CD14-positive monocyte (primary cell): ENCODE measurements around the gene HOXD1. TPM values are rescaled to one million over a fixed set of nuclear protein-coding genes. Genes with fewer than 3 reads are reported as not detected.

Experiments used
- DNase-seq, 3 donors: peaks; one replicate each; pipeline ENCODE4 v3.0.0-alpha.2; 2011 to 2022
- H2AFZ ChIP-seq: 2 replicates; pipeline ENCODE4 v1.6.0; 2012; ENCODE audit warnings: mild to moderate bottlenecking, low read depth, low read length, inconsistent platforms; ENCODE audit not compliant: insufficient read depth, poor library complexity, severe bottlenecking
- H3K27ac ChIP-seq, 2 donors: 1 replicate in 1 of 2; 2 replicates in 1 of 2; pipeline ENCODE4 v1.5.1; 2012 to 2013; ENCODE audit warnings: low read length in 2 of 2, control low read depth in 1 of 2, inconsistent platforms in 1 of 2, low read depth in 1 of 2, mild to moderate bottlenecking in 1 of 2
- H3K27me3 ChIP-seq, 2 donors: one replicate each; pipeline versions ENCODE4 v1.6.0 to v1.6.1; 2011 to 2013; ENCODE audit warnings: low read length in 2 of 2; ENCODE audit not compliant: control insufficient read depth in 2 of 2, insufficient read depth in 2 of 2
- H3K36me3 ChIP-seq, 2 donors: replicated peaks in 1 of 2; 1 replicate in 1 of 2; 2 replicates in 1 of 2; pipeline versions ENCODE4 v1.5.1 to v1.6.1; 2012 to 2013; ENCODE audit warnings: low read length in 2 of 2, control low read depth in 1 of 2, inconsistent platforms in 1 of 2, mild to moderate bottlenecking in 1 of 2; ENCODE audit not compliant: insufficient read depth in 2 of 2, control insufficient read depth in 1 of 2
- H3K4me1 ChIP-seq, 2 donors: 1 replicate in 1 of 2; 2 replicates in 1 of 2; pipeline versions ENCODE4 v1.5.1 to v1.6.1; 2012 to 2013; ENCODE audit warnings: low read length in 2 of 2, control low read depth in 1 of 2, inconsistent platforms in 1 of 2, mild to moderate bottlenecking in 1 of 2, moderate library complexity in 1 of 2; ENCODE audit not compliant: insufficient read depth in 2 of 2, control insufficient read depth in 1 of 2
- H3K4me2 ChIP-seq: replicated peaks from 2 replicates; pipeline ENCODE3; 2012; ENCODE audit warnings: low read length, moderate library complexity, mild to moderate bottlenecking; ENCODE audit not compliant: poor library complexity, severe bottlenecking; ENCODE audit errors: extremely low read depth
- H3K4me3 ChIP-seq, 3 experiments: fragments of 200-600 bp in 1 of 3; sonication (generic) in 1 of 3; replicated peaks in 1 of 3; 1 replicate in 2 of 3; 2 replicates in 1 of 3; pipeline ENCODE4 v1.5.1; 2011 to 2013; ENCODE audit warnings: low read length in 3 of 3, mild to moderate bottlenecking in 3 of 3, control low read depth in 2 of 3, low read depth in 2 of 3, inconsistent platforms in 1 of 3, moderate library complexity in 1 of 3
- H3K79me2 ChIP-seq: 2 replicates; pipeline ENCODE4 v1.6.0; 2012; ENCODE audit warnings: mild to moderate bottlenecking, control low read depth, inconsistent platforms, low read length, moderate library complexity; ENCODE audit not compliant: insufficient read depth
- H3K9ac ChIP-seq: 2 replicates; pipeline ENCODE4 v1.6.0; 2017; ENCODE audit warnings: low read length, mild to moderate bottlenecking; ENCODE audit not compliant: insufficient read depth, poor library complexity, severe bottlenecking
- H3K9me3 ChIP-seq, 2 donors: replicated peaks in 1 of 2; 1 replicate in 1 of 2; 2 replicates in 1 of 2; pipeline versions ENCODE4 v1.5.1 to v1.6.1; 2012 to 2013; ENCODE audit warnings: low read length in 2 of 2, control low read depth in 1 of 2; ENCODE audit not compliant: control insufficient read depth in 1 of 2, insufficient read depth in 1 of 2
- H4K20me1 ChIP-seq: 2 replicates; pipeline ENCODE4 v1.6.0; 2012; ENCODE audit warnings: mild to moderate bottlenecking, low read length, control low read depth, moderate library complexity; ENCODE audit not compliant: insufficient read depth
- H3K27ac Mint-ChIP-seq, 7 donors: one replicate each; pipeline ENCODE4 v1.8.0; 2020; ENCODE audit warnings: mild to moderate bottlenecking in 7 of 7, mixed read lengths in 7 of 7, moderate library complexity in 6 of 7, inconsistent platforms in 2 of 7
- H3K27me3 Mint-ChIP-seq, 3 donors: one replicate each; pipeline ENCODE4 v1.8.0; 2021 to 2022; ENCODE audit warnings: low read depth in 3 of 3, mild to moderate bottlenecking in 3 of 3, mixed read lengths in 3 of 3, moderate library complexity in 3 of 3, inconsistent platforms in 1 of 3
- H3K36me3 Mint-ChIP-seq, 2 donors: one replicate each; pipeline ENCODE4 v1.8.0; 2020; ENCODE audit warnings: mixed read lengths in 2 of 2, inconsistent platforms in 1 of 2, mild to moderate bottlenecking in 1 of 2
- H3K4me1 Mint-ChIP-seq: one replicate; pipeline ENCODE4 v1.8.0; 2020; ENCODE audit warnings: mild to moderate bottlenecking, mixed read lengths
- H3K4me3 Mint-ChIP-seq, 2 donors: one replicate each; pipeline ENCODE4 v1.8.0; 2020; ENCODE audit warnings: mild to moderate bottlenecking in 2 of 2, mixed read lengths in 2 of 2, moderate library complexity in 1 of 2
- H3K9me3 Mint-ChIP-seq, 7 donors: one replicate each; pipeline ENCODE4 v1.8.0; 2020 to 2022; ENCODE audit warnings: mixed read lengths in 7 of 7, mild to moderate bottlenecking in 6 of 7, moderate library complexity in 6 of 7, inconsistent platforms in 2 of 7
- CTCF ChIP-seq: fragments of 200-600 bp; IDR thresholded peaks from one replicate; pipeline ENCODE4 v1.8.0; 2022; ENCODE audit warnings: antibody characterized with exemption, mild to moderate bottlenecking
- WGBS: methylation state at CpG from one replicate; pipeline ENCODE4 v1.1.5; 2013; ENCODE audit warnings: missing lambda C conversion rate; ENCODE audit not compliant: insufficient coverage; 5-methylcytosine and 5-hydroxymethylcytosine counted together
- intact Hi-C, 2 donors: fragments of 100-400 bp; cut with micrococcal nuclease; formaldehyde crosslinking; loops; one replicate each; pipeline versions ENCODE4 v1.15.0 to v1.15.1; 2023
- polyA plus RNA-seq, 3 donors: library from polyadenylated mRNA; depleted of rRNA in 1 of 3; unstranded in 2 of 3; stranded (reverse) in 1 of 3; fragments of 300-500 nt in 2 of 3; fragments of >200 nt in 1 of 3; fragmentation: Illumina TruSeq in 2 of 3; gene quantifications; 1 replicate in 2 of 3; 2 replicates in 1 of 3; pipeline ENCODE4 v1.2.3, GENCODE V29; 2012 to 2021

Gene HOXD1
- polyA plus RNA-seq, 3 donors: not detected

- Histone ChIP-seq H3K4me1 (no peaks in the 10 kb centered on the region), H3K36me3 (no peaks in the 10 kb centered on the region), H4K20me1 (no peaks in the 10 kb centered on the region), H3K27ac (no peak overlapping the region), H3K79me2 (no peaks in the 10 kb centered on the region), H3K9me3 (peaks cover 0 to 34% of the 10 kb centered on the region in 2 donors), H3K4me3 (no peak overlapping the region), H3K4me2 (no peak overlapping the region), H2AFZ (no peak overlapping the region), H3K9ac (no peak overlapping the region), H3K27me3 (peaks cover 87 to 100% of the 10 kb centered on the region in 2 donors)
- Mint-ChIP-seq H3K4me1 (peaks cover 3% of the 10 kb centered on the region), H3K27ac (no peak overlapping the region), H3K4me3 (peak overlapping the region in 1 of 2 donors; percentile 80), H3K9me3 (peaks cover 0 to 34% (median 15%) of the 10 kb centered on the region in 7 donors), H3K27me3 (peaks cover 92 to 100% (median 100%) of the 10 kb centered on the region in 3 donors), H3K36me3 (no peaks in the 10 kb centered on the region)
- no peak for DNase-seq
- TF ChIP-seq CTCF: no peak
- intact Hi-C loops: no loop called here
- WGBS: 9% methylated on average over 39 of the region's 60 CpGs
Observed at GRCh38 chr2:176172007-176172894, 16.2 kb upstream of the HOXD1 start.

GRCh38 chr2:176172895-176173566 lies 15.4 kb upstream of the HOXD1 start:
- Mint-ChIP-seq H3K4me1 (peaks cover 5% of the 10 kb centered on the region), H3K4me3 (peak overlapping the region in 1 of 2 donors; percentile 76), H3K27ac (no peak overlapping the region), H3K27me3 (peaks cover 91 to 100% (median 100%) of the 10 kb centered on the region in 3 donors), H3K9me3 (peaks cover 0 to 34% (median 12%) of the 10 kb centered on the region in 7 donors), H3K36me3 (no peaks in the 10 kb centered on the region)
- 17% methylated on average over 1 of the region's 14 CpGs for WGBS
- H3K9ac ChIP-seq: no peak overlapping the region
- no peaks in the 10 kb centered on the region for H4K20me1 ChIP-seq
- H3K4me3 ChIP-seq: no peak overlapping the region
- DNase-seq: no peak
- no peak overlapping the region for H3K27ac ChIP-seq
- H3K27me3 ChIP-seq: peaks cover 87 to 100% of the 10 kb centered on the region in 2 donors
- H3K4me2 ChIP-seq: no peak overlapping the region
- no peaks in the 10 kb centered on the region for H3K4me1 ChIP-seq
- H3K9me3 ChIP-seq: peaks cover 0 to 35% of the 10 kb centered on the region in 2 donors
- no peak for TF ChIP-seq CTCF
- H3K79me2 ChIP-seq: no peaks in the 10 kb centered on the region
- no peak overlapping the region for H2AFZ ChIP-seq
- intact Hi-C loops: no loop called here
- no peaks in the 10 kb centered on the region for H3K36me3 ChIP-seq
